HFF-Myc (cell line): ENCODE measurements around the gene PDE4D.

Source experiments
- DNase-seq: peaks from one replicate; pipeline ENCODE4 v3.0.0-alpha.2; 2011; ENCODE audit warnings: low read depth; ENCODE audit errors: extremely low read depth
- H3K4me3 ChIP-seq: replicated peaks from 2 replicates; pipeline ENCODE4 v1.5.1; 2011; ENCODE audit warnings: low read depth, mild to moderate bottlenecking, control low read depth, low read length
- CTCF ChIP-seq: IDR thresholded peaks from 2 replicates; pipeline ENCODE4 v1.5.1; 2012; ENCODE audit warnings: mild to moderate bottlenecking, low read depth, low read length, control low read depth; ENCODE audit errors: missing control alignments

The PDE4D gene

DNA sequence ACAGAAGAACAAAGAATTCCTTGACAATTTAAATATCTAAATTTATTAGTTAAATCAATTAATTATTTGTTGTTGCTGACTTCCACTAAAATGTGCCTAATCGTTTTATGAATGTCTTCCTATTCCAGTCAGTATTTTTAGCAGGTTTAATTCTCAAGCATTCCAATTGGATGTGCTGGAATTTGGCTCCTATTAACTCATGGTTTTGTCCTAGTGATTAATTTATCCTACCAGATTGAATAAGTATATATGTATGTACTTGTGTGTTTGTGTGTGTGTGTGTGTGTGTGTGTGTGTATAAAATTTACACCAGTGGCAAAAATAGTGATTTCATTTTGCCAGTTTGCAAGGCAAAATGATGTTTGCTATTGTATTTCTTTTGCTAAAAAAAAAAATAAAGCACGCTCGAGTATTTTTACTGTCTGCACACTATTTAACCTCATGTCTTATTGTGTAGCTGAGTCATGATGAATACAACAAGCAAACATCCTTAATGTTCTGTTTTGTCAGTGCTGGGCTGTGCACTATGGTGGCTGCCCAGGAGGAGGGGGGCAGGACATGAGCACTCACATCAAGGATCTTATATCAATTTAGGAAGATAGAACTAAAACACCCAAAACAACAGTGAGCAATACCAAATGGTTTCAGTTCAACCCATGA, 375.5 kb downstream of the PDE4D start:
- H3K4me3 ChIP-seq: no peak overlapping the region
- TF ChIP-seq CTCF: no peak
- peak; percentile 27 for DNase-seq

DNA sequence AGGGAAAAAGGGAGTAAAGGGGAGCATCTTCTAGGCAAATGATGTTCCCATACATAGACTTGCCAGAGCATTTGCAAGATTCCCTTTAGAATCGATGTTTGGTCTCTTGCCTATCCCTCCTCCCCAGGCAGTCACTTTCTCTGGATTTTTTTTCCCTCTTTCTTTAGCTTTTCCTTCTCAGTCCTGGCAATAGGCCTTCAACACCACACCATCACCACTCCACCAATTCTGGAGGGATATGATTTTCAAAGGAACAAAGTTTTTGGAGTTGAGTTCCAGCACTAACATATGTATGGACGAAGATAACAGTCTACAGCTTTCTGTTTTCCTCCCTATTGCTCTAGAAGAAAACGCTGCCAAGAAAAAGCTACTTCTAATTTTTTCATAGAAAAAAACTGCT, 377.4 kb downstream of the PDE4D start:
- no peak for DNase-seq
- no peak for TF ChIP-seq CTCF
- H3K4me3 ChIP-seq: no peak overlapping the region

DNA sequence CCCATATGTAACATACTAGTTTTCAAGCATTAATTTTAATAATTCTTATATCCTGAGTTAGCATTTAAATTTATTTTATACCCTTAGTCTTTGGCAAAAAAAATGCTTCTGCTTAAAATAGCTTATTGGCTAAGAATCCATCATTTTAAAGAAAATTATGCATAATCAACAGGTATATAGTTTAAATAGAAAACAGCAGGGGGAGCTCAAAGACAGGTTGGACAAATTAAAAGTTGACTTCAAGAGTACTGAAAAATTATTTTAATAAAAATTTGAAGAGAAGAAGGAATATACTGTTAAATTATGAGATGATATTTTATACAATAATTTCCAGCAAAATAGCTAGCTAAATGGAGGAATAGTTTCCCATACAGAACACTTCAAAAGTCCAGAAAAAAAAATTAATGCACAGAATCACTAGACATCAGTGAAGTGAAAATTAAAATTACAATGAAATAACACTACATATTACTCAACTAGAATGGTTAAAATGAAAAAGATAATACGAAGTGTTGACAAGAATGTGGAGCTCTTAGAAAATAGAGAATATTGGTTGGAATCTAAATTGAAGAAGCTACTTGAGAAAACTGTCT, 387.1 kb downstream of the PDE4D start:
- no peak for DNase-seq
- H3K4me3 ChIP-seq: no peak overlapping the region
- no peak for TF ChIP-seq CTCF

DNA sequence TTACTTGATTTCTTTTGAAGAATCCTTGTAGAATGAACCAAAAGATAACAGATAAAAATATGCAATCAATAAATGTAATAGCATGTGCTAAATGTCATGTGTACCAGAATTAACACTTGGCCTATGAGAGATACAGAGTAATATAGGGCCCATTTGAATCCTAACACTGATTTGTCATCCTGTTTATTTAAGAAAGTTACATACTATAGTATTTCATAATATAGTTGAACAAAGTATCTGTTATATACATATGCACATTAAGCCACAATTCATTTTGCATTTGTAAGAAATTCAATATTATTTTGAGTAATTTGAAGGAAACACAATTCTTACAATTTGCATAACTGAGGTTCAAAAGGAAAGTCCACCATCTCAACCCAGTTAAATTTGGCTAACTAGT, 389.5 kb downstream of the PDE4D start:
- TF ChIP-seq CTCF: no peak
- no peak for DNase-seq
- H3K4me3 ChIP-seq: no peak overlapping the region

DNA sequence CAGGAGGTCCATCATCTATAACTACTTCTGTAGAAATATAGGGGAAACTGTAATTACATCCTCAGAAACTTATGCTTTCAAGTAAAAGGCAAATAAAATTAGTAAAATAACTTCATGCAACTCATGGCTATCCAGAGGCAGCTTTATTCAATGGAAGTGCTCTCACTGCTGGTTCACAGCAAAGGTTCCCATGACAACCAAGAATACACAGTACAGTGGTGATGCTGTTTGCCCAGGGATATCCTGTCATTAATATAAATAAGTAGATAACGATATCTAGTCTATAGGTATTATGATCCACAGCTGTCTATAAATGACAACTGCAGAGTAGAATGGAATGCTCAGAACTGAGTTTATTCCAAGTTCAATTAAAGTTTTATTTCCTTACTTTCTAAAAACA, 390.3 kb downstream of the PDE4D start:
- no peak overlapping the region for H3K4me3 ChIP-seq
- TF ChIP-seq CTCF: no peak
- no peak for DNase-seq

DNA sequence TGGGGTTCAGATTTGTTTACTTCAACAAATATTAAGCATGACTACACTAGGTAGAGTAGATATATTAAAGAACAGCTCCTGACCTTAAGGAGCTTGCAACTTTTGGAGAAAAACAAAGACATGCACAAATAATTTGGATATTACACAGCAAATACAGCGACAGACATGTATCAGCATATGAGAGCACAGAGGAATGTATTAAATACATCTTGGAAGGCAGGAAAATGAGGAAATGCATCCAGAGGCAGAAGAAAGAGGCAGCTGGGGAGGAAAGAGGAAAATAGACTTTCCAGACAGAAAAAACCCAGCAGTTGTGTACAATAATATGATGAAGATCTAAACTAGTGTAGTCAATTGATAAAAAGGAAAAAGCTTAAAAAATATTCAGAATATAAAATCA, 392.2 kb downstream of the PDE4D start:
- no peak for TF ChIP-seq CTCF
- no peak overlapping the region for H3K4me3 ChIP-seq
- DNase-seq: no peak

DNA sequence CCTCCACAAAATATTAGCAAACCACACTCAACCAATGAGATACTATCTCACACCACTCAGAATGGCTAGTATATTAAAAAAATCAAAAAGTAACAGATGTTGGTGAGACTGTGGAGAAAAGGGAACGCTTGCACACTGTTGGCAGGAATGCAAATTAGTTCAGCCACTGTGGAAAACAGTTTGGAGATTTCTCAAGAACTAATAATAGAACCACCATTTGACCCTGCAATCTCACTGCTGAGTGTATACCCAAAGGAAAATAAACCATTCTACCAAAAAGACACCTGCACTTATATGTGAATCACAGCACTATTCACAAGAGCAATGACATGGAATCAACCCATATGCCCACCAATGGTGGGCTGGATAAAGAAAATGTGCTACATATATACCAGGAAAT, 393.5 kb downstream of the PDE4D start:
- TF ChIP-seq CTCF: no peak
- no peak overlapping the region for H3K4me3 ChIP-seq
- DNase-seq: no peak
